ENCODE measurements around the gene HOXD13.

HOXD13 gene

DNA sequence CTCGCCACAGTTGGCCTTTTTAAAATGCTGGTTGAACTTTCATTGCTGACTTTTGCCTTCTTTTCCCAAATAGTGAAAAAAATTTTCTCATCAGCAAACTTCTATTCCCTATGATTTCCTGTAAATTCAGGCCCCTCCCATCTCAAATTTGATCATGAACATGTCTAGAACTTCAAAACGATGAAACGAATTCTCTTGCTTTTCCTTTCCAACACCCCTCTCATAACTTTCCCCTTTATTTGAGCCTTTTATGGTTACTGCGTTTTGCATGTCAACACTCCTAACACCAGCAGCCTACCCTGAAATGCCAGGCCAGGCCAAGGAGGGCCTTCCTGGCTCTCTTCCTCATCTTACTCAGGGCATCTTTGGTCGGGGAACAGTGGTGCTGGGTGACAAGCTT, 1.7 kb upstream of the HOXD13 start:
- Histone ChIP-seq H3K27me3 (ENCODE audit: insufficient read depth, poor library complexity, severe bottlenecking) (peaks cover 97% of the 10 kb centered on the region), H3K9me3 (ENCODE audit: severe bottlenecking) (no peaks in the 10 kb centered on the region), H3K4me3 (ENCODE audit: severe bottlenecking) (no peak overlapping the region), H3K4me1 (ENCODE audit: insufficient read depth, poor library complexity, severe bottlenecking) (no peaks in the 10 kb centered on the region), H3K36me3 (ENCODE audit: low read depth) (no peaks in the 10 kb centered on the region), H3K27ac (ENCODE audit: poor library complexity, severe bottlenecking) (no peak overlapping the region)
- DNase-seq (ENCODE audit: low spot score) (no peak), ATAC-seq (ENCODE audit: low read depth) (no peak)
- TF ChIP-seq, protein P1, sequence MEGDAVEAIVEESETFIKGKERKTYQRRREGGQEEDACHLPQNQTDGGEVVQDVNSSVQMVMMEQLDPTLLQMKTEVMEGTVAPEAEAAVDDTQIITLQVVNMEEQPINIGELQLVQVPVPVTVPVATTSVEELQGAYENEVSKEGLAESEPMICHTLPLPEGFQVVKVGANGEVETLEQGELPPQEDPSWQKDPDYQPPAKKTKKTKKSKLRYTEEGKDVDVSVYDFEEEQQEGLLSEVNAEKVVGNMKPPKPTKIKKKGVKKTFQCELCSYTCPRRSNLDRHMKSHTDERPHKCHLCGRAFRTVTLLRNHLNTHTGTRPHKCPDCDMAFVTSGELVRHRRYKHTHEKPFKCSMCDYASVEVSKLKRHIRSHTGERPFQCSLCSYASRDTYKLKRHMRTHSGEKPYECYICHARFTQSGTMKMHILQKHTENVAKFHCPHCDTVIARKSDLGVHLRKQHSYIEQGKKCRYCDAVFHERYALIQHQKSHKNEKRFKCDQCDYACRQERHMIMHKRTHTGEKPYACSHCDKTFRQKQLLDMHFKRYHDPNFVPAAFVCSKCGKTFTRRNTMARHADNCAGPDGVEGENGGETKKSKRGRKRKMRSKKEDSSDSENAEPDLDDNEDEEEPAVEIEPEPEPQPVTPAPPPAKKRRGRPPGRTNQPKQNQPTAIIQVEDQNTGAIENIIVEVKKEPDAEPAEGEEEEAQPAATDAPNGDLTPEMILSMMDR (IDR thresholded peaks at IDR 0.05; ENCODE audit: poor library complexity, severe bottlenecking): no peak

DNA sequence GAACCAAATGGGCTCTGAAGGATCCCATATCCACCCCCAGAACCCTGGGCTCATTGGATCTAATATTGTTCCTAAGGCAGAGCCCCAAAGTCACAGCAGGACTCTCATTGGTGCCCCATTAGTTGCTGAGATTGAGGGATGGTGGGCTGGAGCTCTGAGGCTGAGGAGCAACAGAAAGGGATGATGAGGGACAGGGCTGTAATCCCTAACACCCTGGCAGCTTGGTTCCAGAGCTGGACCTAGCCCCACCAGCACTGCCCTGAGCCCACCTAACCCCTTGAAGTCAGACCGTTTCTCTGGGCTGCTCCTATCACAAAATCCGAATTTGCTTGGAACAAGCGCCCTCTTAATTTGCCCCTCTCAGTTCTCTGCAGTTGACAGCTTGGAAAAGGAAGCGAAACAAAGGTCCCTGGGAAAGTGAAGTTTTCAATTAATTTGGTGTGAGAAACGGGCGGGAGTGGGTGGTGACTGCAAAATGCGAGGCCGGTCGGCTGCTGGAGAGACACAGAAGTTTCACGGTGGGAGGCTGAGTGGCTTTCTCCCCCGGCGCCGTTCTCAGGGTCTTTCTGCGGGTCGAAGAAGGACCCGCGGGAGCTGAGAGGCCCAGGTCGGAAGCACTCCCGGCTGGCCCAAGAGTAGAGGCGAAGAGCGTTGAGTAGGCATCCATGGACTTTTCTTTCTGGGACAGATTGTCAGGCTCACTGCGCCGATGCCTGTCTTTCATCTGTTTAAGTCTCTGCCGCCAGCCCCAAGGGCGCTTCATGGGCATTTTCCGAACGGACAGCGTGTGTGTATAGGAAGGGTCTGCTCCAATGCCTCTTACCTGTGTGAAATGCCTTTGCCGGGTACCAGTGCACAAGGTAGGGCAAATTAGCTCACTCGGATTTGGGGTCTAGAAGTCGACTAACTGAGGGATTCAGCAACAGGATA, 927 bp upstream of the HOXD13 start:
- H3K27me3 ChIP-seq (ENCODE audit: insufficient read depth, poor library complexity, severe bottlenecking): peaks cover 97% of the 10 kb centered on the region
- DNase-seq (ENCODE audit: low spot score) (no peak), ATAC-seq (ENCODE audit: low read depth) (no peak)
- H3K27ac ChIP-seq (ENCODE audit: poor library complexity, severe bottlenecking): no peak overlapping the region
- H3K4me3 ChIP-seq (ENCODE audit: severe bottlenecking): no peak overlapping the region
- H3K4me1 ChIP-seq (ENCODE audit: insufficient read depth, poor library complexity, severe bottlenecking): no peaks in the 10 kb centered on the region
- H3K9me3 ChIP-seq (ENCODE audit: severe bottlenecking): no peaks in the 10 kb centered on the region
- TF ChIP-seq, protein P1 (IDR thresholded peaks at IDR 0.05; ENCODE audit: poor library complexity, severe bottlenecking): no peak
- H3K36me3 ChIP-seq (ENCODE audit: low read depth): no peaks in the 10 kb centered on the region

DNA sequence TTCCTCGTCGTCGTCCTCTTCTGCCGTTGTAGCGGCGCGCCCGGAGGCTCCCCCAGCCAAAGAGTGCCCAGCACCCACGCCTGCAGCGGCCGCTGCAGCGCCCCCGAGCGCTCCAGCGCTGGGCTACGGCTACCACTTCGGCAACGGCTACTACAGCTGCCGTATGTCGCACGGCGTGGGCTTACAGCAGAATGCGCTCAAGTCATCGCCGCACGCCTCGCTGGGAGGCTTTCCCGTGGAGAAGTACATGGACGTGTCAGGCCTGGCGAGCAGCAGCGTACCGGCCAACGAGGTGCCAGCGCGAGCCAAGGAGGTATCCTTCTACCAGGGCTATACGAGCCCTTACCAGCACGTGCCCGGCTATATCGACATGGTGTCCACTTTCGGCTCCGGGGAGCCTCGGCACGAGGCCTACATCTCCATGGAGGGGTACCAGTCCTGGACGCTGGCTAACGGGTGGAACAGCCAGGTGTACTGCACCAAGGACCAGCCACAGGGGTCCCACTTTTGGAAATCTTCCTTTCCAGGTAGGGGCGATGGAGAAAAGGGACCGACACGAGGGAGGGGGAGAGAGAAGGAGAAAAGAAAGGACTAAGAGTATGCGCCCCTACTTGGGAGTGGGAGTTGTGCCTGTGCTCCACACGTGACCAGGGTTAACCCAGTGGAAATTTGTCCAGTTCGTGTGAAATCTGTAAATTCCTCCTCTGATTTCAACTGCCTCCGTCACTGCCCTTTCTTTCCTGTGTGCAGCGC, 800 bp downstream of the HOXD13 start:
- Histone ChIP-seq H3K36me3 (ENCODE audit: low read depth) (no peaks in the 10 kb centered on the region), H3K4me1 (ENCODE audit: insufficient read depth, poor library complexity, severe bottlenecking) (no peaks in the 10 kb centered on the region), H3K4me3 (ENCODE audit: severe bottlenecking) (peak overlapping the region; percentile 39), H3K27ac (ENCODE audit: poor library complexity, severe bottlenecking) (no peak overlapping the region), H3K9me3 (ENCODE audit: severe bottlenecking) (no peaks in the 10 kb centered on the region), H3K27me3 (ENCODE audit: insufficient read depth, poor library complexity, severe bottlenecking) (peaks cover 95% of the 10 kb centered on the region)
- DNase-seq (ENCODE audit: low spot score): no peak
- ATAC-seq (ENCODE audit: low read depth): peak; percentile 13; the same call in 2 of the 3 replicates
- TF ChIP-seq, protein P1 (IDR thresholded peaks at IDR 0.05; ENCODE audit: poor library complexity, severe bottlenecking): peak; percentile 46

DNA sequence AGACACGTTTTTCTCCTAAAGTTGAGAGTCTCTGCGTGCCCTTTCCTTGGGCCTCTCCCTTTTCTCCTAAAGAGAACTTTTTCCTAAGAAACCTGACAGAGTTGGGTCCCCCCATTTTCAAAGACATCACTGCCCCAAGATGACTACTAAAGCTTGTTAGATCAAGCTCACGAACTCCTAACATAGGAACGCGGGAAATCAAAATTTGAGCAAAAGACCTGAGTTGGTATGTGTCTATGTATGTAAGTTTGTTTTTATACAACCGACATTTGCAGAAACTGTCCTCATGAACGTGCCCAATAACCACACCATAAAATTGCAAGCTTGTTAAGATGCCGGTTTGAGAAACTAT, 1.4 kb downstream of the HOXD13 start:
- H3K36me3 ChIP-seq (ENCODE audit: low read depth): no peaks in the 10 kb centered on the region
- H3K4me3 ChIP-seq (ENCODE audit: severe bottlenecking): peak overlapping the region; percentile 39
- no peak overlapping the region for H3K27ac ChIP-seq (ENCODE audit: poor library complexity, severe bottlenecking)
- peaks cover 93% of the 10 kb centered on the region for H3K27me3 ChIP-seq (ENCODE audit: insufficient read depth, poor library complexity, severe bottlenecking)
- H3K4me1 ChIP-seq (ENCODE audit: insufficient read depth, poor library complexity, severe bottlenecking): no peaks in the 10 kb centered on the region
- TF ChIP-seq, protein P1 (IDR thresholded peaks at IDR 0.05; ENCODE audit: poor library complexity, severe bottlenecking): no peak
- DNase-seq (ENCODE audit: low spot score) (no peak), ATAC-seq (ENCODE audit: low read depth) (no peak)
- H3K9me3 ChIP-seq (ENCODE audit: severe bottlenecking): no peaks in the 10 kb centered on the region

All from RWPE2 (cell line).